H1 (cell line): ENCODE data around the gene AKAP7. TPM values are rescaled to one million over a fixed set of nuclear protein-coding genes. Genes with fewer than 3 reads are reported as not detected.

Experiments
- CTCF ChIA-PET: fragments of 300-600 bp; sonication (Branson Sonifier 250); formaldehyde crosslinking; loops from one replicate; lab custom pipeline; 2021; ENCODE audit not compliant: partially characterized antibody; lab: Charles Lee
- POLR2A ChIA-PET: fragments of 300-600 bp; sonication (Branson Sonifier 250); formaldehyde crosslinking; loops from one replicate; lab custom pipeline; 2021; ENCODE audit warnings: inconsistent platforms; ENCODE audit not compliant: partially characterized antibody; lab: Charles Lee
- DNase-seq, 2 experiments: peaks; one replicate each; pipeline versions ENCODE4 v3.0.0 to v3.0.0-alpha.2; 2010 to 2022; ENCODE audit warnings: low spot score in 2 of 2, low read depth in 1 of 2, mixed read lengths in 1 of 2
- FAIRE-seq: peaks from 2 replicates; lab custom pipeline; 2011; peaks lifted over from hg19 to GRCh38; lab: Jason Lieb, UNC
- H2AFZ ChIP-seq: 2 replicates; pipeline ENCODE4 v1.8.1; 2012; ENCODE audit warnings: low read length, inconsistent platforms
- H2AK5ac ChIP-seq: 2 replicates; pipeline ENCODE4 v1.6.1; 2013; ENCODE audit warnings: low read depth, low read length
- H2BK120ac ChIP-seq: replicated peaks from 2 replicates; pipeline ENCODE3; 2013; ENCODE audit warnings: low read depth, low read length, inconsistent platforms
- H2BK12ac ChIP-seq: 2 replicates; pipeline ENCODE4 v1.6.1; 2013; ENCODE audit warnings: low read depth, low read length
- H2BK15ac ChIP-seq: 2 replicates; pipeline ENCODE4 v1.6.1; 2013; ENCODE audit warnings: low read length
- H2BK20ac ChIP-seq: 2 replicates; pipeline ENCODE4 v1.6.1; 2013; ENCODE audit warnings: low read length
- H2BK5ac ChIP-seq: 2 replicates; pipeline ENCODE4 v1.6.1; 2013; ENCODE audit warnings: low read depth, low read length
- H3K14ac ChIP-seq: 2 replicates; pipeline ENCODE4 v1.6.1; 2013; ENCODE audit warnings: inconsistent platforms; ENCODE audit not compliant: insufficient read length
- H3K18ac ChIP-seq: 2 replicates; pipeline ENCODE4 v1.6.1; 2013; ENCODE audit warnings: low read length; ENCODE audit errors: extremely low read depth
- H3K23ac ChIP-seq: 2 replicates; pipeline ENCODE4 v1.6.1; 2013; ENCODE audit warnings: inconsistent platforms; ENCODE audit not compliant: insufficient read length
- H3K23me2 ChIP-seq: 2 replicates; pipeline ENCODE4 v1.6.1; 2013; ENCODE audit warnings: low read depth, low read length
- H3K27ac ChIP-seq: 2 replicates; pipeline ENCODE4 v1.6.1; 2011; ENCODE audit warnings: low read depth, low read length, inconsistent platforms
- H3K27me3 ChIP-seq, 4 experiments: replicated peaks in 1 of 4; 1 replicate in 1 of 4; 2 replicates in 3 of 4; pipeline versions ENCODE4 v1.6.1 to v1.8.1; 2011 to 2013; ENCODE audit warnings: low read length in 3 of 4, mild to moderate bottlenecking in 3 of 4, inconsistent platforms in 2 of 4, mixed read lengths in 2 of 4, moderate library complexity in 1 of 4; ENCODE audit not compliant: control insufficient read depth in 3 of 4, insufficient read depth in 3 of 4; ENCODE audit errors: extremely low read depth in 1 of 4
- H3K36me3 ChIP-seq, 4 experiments: 2 replicates each; pipeline versions ENCODE4 v1.6.1 to v1.8.1; 2011 to 2013; ENCODE audit warnings: mild to moderate bottlenecking in 4 of 4, low read length in 3 of 4, moderate library complexity in 2 of 4, control low read depth in 1 of 4, inconsistent platforms in 1 of 4; ENCODE audit not compliant: insufficient read depth in 4 of 4, control insufficient read depth in 2 of 4
- H3K4ac ChIP-seq: replicated peaks from 2 replicates; pipeline ENCODE3; 2013; ENCODE audit warnings: low read length, low read depth, mixed read lengths, inconsistent platforms; ENCODE audit not compliant: insufficient read length
- H3K4me1 ChIP-seq, 4 experiments: replicated peaks in 1 of 4; 1 replicate in 1 of 4; 2 replicates in 3 of 4; pipeline versions ENCODE4 v1.6.1 to v1.8.1; 2011 to 2013; ENCODE audit warnings: low read length in 3 of 4, inconsistent platforms in 2 of 4, mixed read lengths in 1 of 4; ENCODE audit not compliant: insufficient read depth in 4 of 4, control insufficient read depth in 3 of 4
- H3K4me2 ChIP-seq, 2 experiments: 2 replicates each; pipeline versions ENCODE4 v1.6.1 to v1.8.1; 2011 to 2013; ENCODE audit warnings: low read depth in 2 of 2, low read length in 2 of 2, control low read depth in 1 of 2, inconsistent platforms in 1 of 2, mild to moderate bottlenecking in 1 of 2; ENCODE audit not compliant: insufficient read depth in 1 of 2
- H3K4me3 ChIP-seq, 4 experiments: fragments of 200-600, 300-600 bp in 1 of 4; sonication (generic), shearing (Covaris generic), sonication (Bioruptor Twin) in 1 of 4; 2 replicates each; pipeline versions ENCODE4 v1.5.1 to v1.8.1; 2011 to 2016; ENCODE audit warnings: low read length in 4 of 4, low read depth in 3 of 4, control low read depth in 2 of 4, inconsistent platforms in 2 of 4, mild to moderate bottlenecking in 2 of 4, mixed read lengths in 1 of 4, moderate library complexity in 1 of 4; ENCODE audit not compliant: insufficient read depth in 2 of 4; ENCODE audit errors: extremely low read depth in 1 of 4
- H3K56ac ChIP-seq: replicated peaks from 2 replicates; pipeline ENCODE3; 2013; ENCODE audit warnings: low read depth, mild to moderate bottlenecking, mixed read lengths, low read length, inconsistent platforms; ENCODE audit not compliant: insufficient read length
- H3K79me1 ChIP-seq: 2 replicates; pipeline ENCODE4 v1.6.1; 2013; ENCODE audit warnings: low read depth, low read length, control low read depth
- H3K79me2 ChIP-seq, 2 experiments: 2 replicates each; pipeline versions ENCODE4 v1.6.1 to v1.8.1; 2012 to 2013; ENCODE audit warnings: low read length in 2 of 2, mild to moderate bottlenecking in 2 of 2, inconsistent platforms in 1 of 2; ENCODE audit not compliant: insufficient read depth in 2 of 2, control insufficient read depth in 1 of 2
- H3K9ac ChIP-seq, 4 experiments: replicated peaks in 1 of 4; 1 replicate in 1 of 4; 2 replicates in 3 of 4; pipeline versions ENCODE4 v1.6.1 to v1.8.1; 2011 to 2013; ENCODE audit warnings: low read depth in 3 of 4, low read length in 3 of 4, control low read depth in 2 of 4, mild to moderate bottlenecking in 2 of 4, moderate library complexity in 2 of 4, inconsistent platforms in 1 of 4; ENCODE audit errors: extremely low read depth in 1 of 4
- H3K9me3 ChIP-seq, 2 experiments: 2 replicates each; pipeline versions ENCODE4 v1.6.1 to v1.8.1; 2012 to 2013; ENCODE audit warnings: mild to moderate bottlenecking in 2 of 2, moderate library complexity in 2 of 2, control low read depth in 1 of 2, inconsistent platforms in 1 of 2, low read depth in 1 of 2, low read length in 1 of 2, mixed read lengths in 1 of 2; ENCODE audit not compliant: insufficient read depth in 2 of 2
- H4K20me1 ChIP-seq, 2 experiments: replicated peaks in 1 of 2; 2 replicates each; pipeline versions ENCODE3 to v1.8.1; 2011 to 2013; ENCODE audit warnings: inconsistent platforms in 2 of 2, low read length in 2 of 2, mild to moderate bottlenecking in 1 of 2; ENCODE audit not compliant: insufficient read depth in 2 of 2, control insufficient read depth in 1 of 2
- H4K5ac ChIP-seq: 2 replicates; pipeline ENCODE4 v1.6.1; 2013; ENCODE audit warnings: low read length, low read depth, mixed read lengths, inconsistent platforms; ENCODE audit not compliant: insufficient read length
- H4K8ac ChIP-seq: 2 replicates; pipeline ENCODE4 v1.8.0; 2013; ENCODE audit warnings: mild to moderate bottlenecking, moderate library complexity, low read length, inconsistent platforms; ENCODE audit not compliant: insufficient read depth; ENCODE audit errors: extremely low read depth
- H4K91ac ChIP-seq: replicated peaks from 2 replicates; pipeline ENCODE3; 2013; ENCODE audit warnings: low read length, mixed read lengths, inconsistent platforms; ENCODE audit not compliant: insufficient read length
- MAFK ChIP-seq: IDR thresholded peaks from 2 replicates; pipeline ENCODE4 v1.6.1; 2012; ENCODE audit warnings: low read depth, mild to moderate bottlenecking, improper control_type of control experiment, low read length
- SIRT6 ChIP-seq: IDR thresholded peaks from one replicate; pipeline ENCODE4 v1.7.1; 2012; ENCODE audit warnings: low read length, inconsistent platforms
- TEAD4 ChIP-seq: IDR thresholded peaks from 2 replicates; pipeline ENCODE4 v1.6.1; 2012; ENCODE audit warnings: low read depth, low read length, inconsistent platforms, mixed read lengths
- WGBS, 2 experiments: shearing (Covaris generic) in 1 of 2; methylation state at CpG; one replicate each; pipeline versions ENCODE4 v1.1.6 to v1.1.7; 2013 to 2015; ENCODE audit warnings: low lambda C conversion rate in 2 of 2, mixed read lengths in 2 of 2, inconsistent platforms in 1 of 2, low coverage in 1 of 2, missing lambda C conversion rate in 1 of 2; ENCODE audit not compliant: insufficient replicate concordance in 2 of 2, insufficient coverage in 1 of 2, insufficient read length in 1 of 2; ENCODE audit errors: extremely low coverage in 1 of 2, missing lambda C conversion rate in 1 of 2; 5-methylcytosine and 5-hydroxymethylcytosine counted together
- polyA plus RNA-seq, 7 experiments: library from polyadenylated mRNA; depleted of rRNA in 3 of 7; stranded (reverse) in 5 of 7; unstranded in 2 of 7; fragments of >200 nt in 5 of 7; fragments of 200-250 nt in 2 of 7; gene quantifications; 1 replicate in 5 of 7; 2 replicates in 1 of 7; 4 replicates in 1 of 7; pipeline versions ENCODE4 v1.2.1 to v1.2.3, GENCODE V29; 2011 to 2013; ENCODE audit warnings: missing spikeins in 2 of 7, mixed read lengths in 2 of 7
- total RNA-seq: library from RNA; stranded (reverse); fragmentation: NEBNext Ultra II Directional; extraction: Animal tissue kit (Norgen Biotek cat#: 25700); gene quantifications from 2 replicates; pipeline ENCODE4 v1.2.1, GENCODE V29; 2021
- TF ChIP-seq, protein P1 (sequence below): IDR thresholded peaks from 2 replicates; pipeline ENCODE4 v1.6.1; 2011; ENCODE audit warnings: low read depth, mild to moderate bottlenecking, low read length; ENCODE audit not compliant: insufficient read depth

AKAP7 gene
- total and polyA plus RNA-seq, 2 of the 8 experiments (the other 6 are each of a cell fraction or from before 2014, with no cell fraction given): 4.7 to 16.9 TPM

DNA sequence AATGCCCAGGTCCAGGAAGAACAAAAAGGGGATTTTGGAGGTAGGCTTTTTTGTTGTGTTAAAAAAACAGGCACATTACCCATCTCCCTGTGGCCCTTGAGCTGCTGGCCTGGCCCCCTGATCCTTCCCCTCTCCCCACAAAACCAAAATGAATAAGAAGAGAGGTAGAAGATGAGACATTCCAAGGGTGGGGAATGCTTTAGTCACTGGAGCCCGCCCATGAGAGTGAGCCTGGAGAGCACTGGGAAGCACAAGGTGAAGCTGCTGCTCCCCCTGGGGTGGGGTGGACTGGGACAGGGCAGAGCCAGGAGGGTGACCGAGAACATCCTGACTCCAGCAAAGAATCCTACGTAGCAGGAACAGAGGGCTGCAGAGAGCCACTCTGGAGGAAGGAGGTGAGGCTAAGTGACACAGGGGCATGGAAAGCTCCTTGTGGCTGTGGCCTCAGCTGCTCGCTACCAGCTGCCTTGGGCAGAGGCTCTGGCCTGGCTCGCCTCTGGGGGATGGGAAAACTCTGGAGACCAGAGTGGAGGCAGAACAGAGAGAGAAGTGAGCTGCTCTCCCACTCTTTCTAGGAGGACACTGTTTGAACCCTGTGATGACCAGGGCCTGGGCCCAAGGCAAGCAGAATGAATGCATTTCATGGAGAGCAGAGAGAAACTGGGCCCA, 48.3 kb downstream of the AKAP7 start:
- DNase-seq (no peak), FAIRE-seq (no peak)
- ChIA-PET CTCF (interaction anchor here (0.7 to 6.2 kb wide), 16 partner anchors 8 to 368 kb away, joined by 3 to 73 read pairs (median 4); no protein-coding TSS in a partner anchor), POLR2A (interaction anchor here (1.0 kb wide), 2 partner anchors 11 to 349 kb away, joined by 3 to 4 read pairs; no protein-coding TSS in a partner anchor)
- H3K79me1 ChIP-seq: no peaks in the 10 kb centered on the region; the same call in 1 of the 2 replicates
- WGBS, 2 experiments: 80% methylated on average over 5 of the region's 5 CpGs; no CpG with 5 or more reads in 1 of the 2 experiments
- no peak overlapping the region for H3K14ac ChIP-seq
- peak overlapping the region; percentile 64; the same call in 1 of the 2 replicates for H3K27ac ChIP-seq
- no peaks in the 10 kb centered on the region; a peak in 1 of 8 replicates for H3K36me3 ChIP-seq
- peak overlapping the region; percentile 92; the same call in 1 of the 2 replicates for H2BK15ac ChIP-seq
- H3K23ac ChIP-seq: no peak overlapping the region
- peak overlapping the region; percentile 19 for H2BK120ac ChIP-seq
- peak overlapping the region; percentile 90; the same call in 1 of the 2 replicates for H2BK5ac ChIP-seq
- peaks cover 0 to 11% (median 5%) of the 10 kb centered on the region in 4 experiments; a peak in 4 of 7 replicates for H3K4me1 ChIP-seq
- H3K27me3 ChIP-seq: no peaks in the 10 kb centered on the region
- no peaks in the 10 kb centered on the region for H3K9me3 ChIP-seq
- H4K91ac ChIP-seq: peak overlapping the region; percentile 86
- H3K56ac ChIP-seq: no peak overlapping the region
- H3K79me2 ChIP-seq: no peaks in the 10 kb centered on the region
- no peak overlapping the region for H2AFZ ChIP-seq
- no peaks in the 10 kb centered on the region for H4K20me1 ChIP-seq
- H3K4me2 ChIP-seq: 0 out of 4 replicates have a peak overlapping the region, but pooled peaks of 1 of the 2 experiments have one; percentile 20
- peak overlapping the region; percentile 86; the same call in 1 of the 2 replicates for H2AK5ac ChIP-seq
- H4K8ac ChIP-seq: no peak overlapping the region; the same call in 1 of the 2 replicates
- H4K5ac ChIP-seq: peak overlapping the region; percentile 9
- no peak overlapping the region for H3K4me3 ChIP-seq
- no peak overlapping the region for H3K9ac ChIP-seq
- H3K18ac ChIP-seq: peak overlapping the region; percentile 89
- peak overlapping the region; percentile 90 for H3K4ac ChIP-seq
- peak overlapping the region; percentile 97 for H2BK12ac ChIP-seq
- no peaks in the 10 kb centered on the region for H3K23me2 ChIP-seq
- peak overlapping the region; percentile 89; the same call in 1 of the 2 replicates for H2BK20ac ChIP-seq
- TF ChIP-seq TEAD4 (peak; percentile 57; the same call in 1 of the 2 replicates), SIRT6 (no peak), MAFK (no peak)
- TF ChIP-seq, protein P1, sequence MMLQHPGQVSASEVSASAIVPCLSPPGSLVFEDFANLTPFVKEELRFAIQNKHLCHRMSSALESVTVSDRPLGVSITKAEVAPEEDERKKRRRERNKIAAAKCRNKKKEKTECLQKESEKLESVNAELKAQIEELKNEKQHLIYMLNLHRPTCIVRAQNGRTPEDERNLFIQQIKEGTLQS: no peak
